Adrenal gland (tissue), 5 donors: Measurements from ENCODE around the gene CDKN2B.

Experiments
- POLR2A ChIP-seq, 2 donors: fragments of 450-650 bp; IDR thresholded peaks; one replicate each; pipeline ENCODE4 v1.6.1; 2017; ENCODE audit warnings: antibody characterized with exemption in 2 of 2, mild to moderate bottlenecking in 2 of 2, moderate library complexity in 1 of 2
- TF ChIP-seq, protein P1 (sequence below), 6 experiments: fragments of 450-650 bp in 4 of 6; fragments of 200-600 bp in 2 of 6; sonication (generic) in 1 of 6; IDR thresholded peaks; 1 replicate in 5 of 6; 2 replicates in 1 of 6; pipeline versions ENCODE4 v1.5.1 to v1.8.0; 2016 to 2021; ENCODE audit warnings: antibody characterized with exemption in 6 of 6, mild to moderate bottlenecking in 2 of 6, moderate library complexity in 1 of 6
- donor health status: DM: no; HTN: no; CAD: no.

DNA sequence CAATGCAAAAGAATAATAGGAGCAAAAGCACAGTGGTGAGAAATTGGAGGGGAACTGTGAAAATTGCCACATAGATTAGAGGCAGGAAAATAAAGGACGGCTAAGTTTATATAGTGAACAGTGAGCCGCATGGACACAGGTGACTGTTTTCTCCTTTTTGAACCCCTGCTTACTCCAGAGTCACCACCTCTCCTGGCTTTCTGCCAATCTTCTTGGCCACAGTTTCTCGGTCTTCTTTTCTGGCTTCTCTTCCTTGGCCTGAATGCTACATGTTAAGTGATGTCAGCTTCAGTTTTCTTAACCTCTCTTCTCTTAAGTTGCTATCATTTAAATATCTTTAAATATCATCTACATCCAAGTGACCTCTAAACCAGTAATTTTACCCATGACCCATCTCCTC, 47.3 kb upstream of the CDKN2B start:
- TF ChIP-seq POLR2A (IDR thresholded peaks at IDR 0.05), result no peak
- TF ChIP-seq, protein P1, sequence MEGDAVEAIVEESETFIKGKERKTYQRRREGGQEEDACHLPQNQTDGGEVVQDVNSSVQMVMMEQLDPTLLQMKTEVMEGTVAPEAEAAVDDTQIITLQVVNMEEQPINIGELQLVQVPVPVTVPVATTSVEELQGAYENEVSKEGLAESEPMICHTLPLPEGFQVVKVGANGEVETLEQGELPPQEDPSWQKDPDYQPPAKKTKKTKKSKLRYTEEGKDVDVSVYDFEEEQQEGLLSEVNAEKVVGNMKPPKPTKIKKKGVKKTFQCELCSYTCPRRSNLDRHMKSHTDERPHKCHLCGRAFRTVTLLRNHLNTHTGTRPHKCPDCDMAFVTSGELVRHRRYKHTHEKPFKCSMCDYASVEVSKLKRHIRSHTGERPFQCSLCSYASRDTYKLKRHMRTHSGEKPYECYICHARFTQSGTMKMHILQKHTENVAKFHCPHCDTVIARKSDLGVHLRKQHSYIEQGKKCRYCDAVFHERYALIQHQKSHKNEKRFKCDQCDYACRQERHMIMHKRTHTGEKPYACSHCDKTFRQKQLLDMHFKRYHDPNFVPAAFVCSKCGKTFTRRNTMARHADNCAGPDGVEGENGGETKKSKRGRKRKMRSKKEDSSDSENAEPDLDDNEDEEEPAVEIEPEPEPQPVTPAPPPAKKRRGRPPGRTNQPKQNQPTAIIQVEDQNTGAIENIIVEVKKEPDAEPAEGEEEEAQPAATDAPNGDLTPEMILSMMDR (IDR thresholded peaks at IDR 0.05), result no peak
